ENCODE results near the gene THAP7. TPM values are rescaled to one million over a fixed set of nuclear protein-coding genes. Genes with fewer than 3 reads are reported as not detected.

The THAP7 gene
- total RNA-seq, 1 donor: 40.9 TPM

GRCh38 chr22:20994128-20994901 is 7.6 kb downstream of the THAP7 start:
- no peak for DNase-seq (ENCODE audit: low read depth in 2 of 3, low spot score in 2 of 3)

DNA sequence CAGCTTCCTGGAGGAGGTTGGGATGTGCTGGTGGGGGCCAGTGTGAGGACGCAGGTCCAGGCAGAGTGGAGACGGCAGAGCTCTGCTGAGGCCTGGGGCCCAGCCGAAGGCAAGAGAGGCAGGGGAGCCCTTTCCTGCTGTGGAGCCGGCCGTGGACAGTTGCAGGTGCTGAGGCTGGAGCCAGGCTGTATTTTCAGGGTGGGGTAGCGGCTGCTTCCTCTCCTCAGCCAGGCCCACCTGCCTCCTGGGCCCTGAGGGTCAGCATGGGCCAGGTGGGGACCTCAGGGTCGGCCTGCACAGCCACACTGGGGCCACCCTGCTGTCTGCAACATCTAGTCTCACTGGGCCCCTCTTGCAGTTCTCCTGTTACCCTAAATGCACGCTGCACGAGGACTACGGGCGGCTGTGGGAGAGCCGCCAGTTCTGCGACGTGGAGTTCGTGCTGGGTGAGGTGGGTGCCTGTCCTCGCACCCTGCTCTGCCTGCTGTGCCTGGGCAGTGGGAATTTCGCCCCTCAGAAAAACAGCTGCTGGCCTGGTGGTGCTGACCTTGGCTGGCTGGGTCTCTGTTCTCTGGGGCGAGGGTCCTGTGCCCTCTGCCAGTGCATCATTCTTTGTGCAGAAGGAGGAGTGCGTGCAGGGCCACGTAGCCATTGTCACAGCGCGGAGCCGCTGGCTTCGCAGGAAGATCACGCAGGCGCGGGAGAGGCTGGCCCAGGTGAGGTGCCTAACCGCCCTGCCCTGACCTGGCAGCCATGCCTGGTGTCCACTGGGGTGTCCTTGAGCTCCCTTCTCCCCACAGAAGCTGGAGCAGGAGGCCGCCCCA is 8.4 kb downstream of the THAP7 start:
- DNase-seq (ENCODE audit: low read depth in 2 of 3, low spot score in 2 of 3): no peak

DNA sequence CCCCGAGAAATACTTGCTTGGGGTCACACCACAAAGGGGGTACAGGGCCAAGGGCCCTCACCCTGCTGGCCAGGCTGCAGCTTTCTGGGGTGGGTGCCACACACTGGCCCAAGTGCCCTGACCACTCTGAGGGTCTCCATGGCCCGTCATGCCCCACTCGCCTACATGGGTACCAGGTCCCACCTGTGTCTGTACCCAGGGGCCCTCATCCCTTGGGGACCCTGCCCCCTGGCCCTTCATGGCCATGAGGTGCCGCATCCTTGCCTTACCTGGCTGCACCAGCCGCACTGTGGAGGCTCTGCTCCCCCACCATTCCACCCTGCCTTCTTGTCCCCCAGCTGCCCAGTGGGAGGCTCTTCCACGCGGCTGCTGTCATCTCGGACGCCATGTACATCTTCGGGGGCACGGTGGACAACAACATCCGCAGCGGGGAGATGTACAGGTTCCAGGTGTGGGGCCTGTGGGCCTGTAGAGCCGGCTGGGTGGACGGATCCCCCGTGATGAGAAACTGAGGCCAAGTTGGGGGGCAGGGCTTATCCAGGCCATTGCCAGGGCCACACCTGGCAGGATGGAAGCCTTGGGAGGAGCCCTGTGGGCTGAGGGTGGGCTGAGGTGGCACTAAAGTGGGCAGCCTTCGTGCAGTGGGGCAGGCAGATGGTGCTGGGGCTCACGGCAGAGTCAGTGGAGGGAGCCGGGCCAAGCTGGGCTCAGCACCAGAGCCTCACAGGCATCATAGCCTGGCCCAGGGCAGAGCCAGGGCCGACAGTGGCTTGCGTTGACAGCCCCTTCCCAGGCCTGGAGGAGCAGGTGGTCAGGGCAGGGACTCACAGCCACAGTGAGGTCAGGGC is 9.2 kb downstream of the THAP7 start:
- no peak for DNase-seq (ENCODE audit: low read depth in 2 of 3, low spot score in 2 of 3)

- no peak for DNase-seq (ENCODE audit: low read depth in 2 of 3, low spot score in 2 of 3)
Measured at GRCh38 chr22:20992056-20992442, 9.9 kb downstream of the THAP7 start.

DNA sequence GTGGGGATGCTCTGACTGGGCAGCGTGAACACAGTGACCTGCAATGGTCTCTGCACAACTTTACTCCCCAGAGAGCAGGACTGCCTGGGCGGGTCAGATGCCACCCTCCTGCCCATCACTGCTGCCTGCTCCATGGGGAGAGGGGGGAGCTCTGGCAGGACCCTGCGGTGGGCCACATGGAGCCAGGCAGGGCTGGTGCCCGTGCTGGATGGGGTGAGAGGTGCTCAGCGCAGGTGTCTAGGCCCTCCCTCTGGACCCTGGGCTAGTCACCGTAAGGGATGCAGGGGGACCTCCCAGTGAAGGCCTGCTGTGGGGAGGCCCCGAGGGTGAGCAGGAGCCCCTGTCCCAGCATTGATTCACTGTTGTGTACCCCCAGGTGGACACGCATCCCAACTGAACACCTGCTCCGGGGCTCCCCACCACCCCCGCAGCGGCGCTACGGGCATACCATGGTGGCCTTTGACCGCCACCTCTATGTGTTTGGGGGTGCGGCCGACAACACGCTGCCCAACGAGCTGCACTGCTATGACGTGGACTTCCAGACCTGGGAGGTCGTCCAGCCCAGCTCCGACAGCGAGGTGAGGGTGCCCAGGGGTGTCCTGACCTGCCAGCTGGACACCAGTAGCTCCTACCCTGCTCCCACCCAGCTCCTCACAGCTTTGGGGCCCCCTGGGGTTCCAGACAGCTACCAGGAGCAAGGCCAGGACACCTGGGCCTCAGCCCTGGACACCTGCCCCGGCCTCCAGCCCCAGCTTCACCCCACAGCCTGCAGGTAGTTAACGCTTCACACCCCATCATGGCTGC is 10.5 kb downstream of the THAP7 start:
- no peak for DNase-seq (ENCODE audit: low read depth in 2 of 3, low spot score in 2 of 3)

- no peak for DNase-seq (ENCODE audit: low read depth in 2 of 3, low spot score in 2 of 3)
Measured at GRCh38 chr22:20990184-20991180, 11.4 kb downstream of the THAP7 start.

- no peak for DNase-seq (ENCODE audit: low read depth in 2 of 3, low spot score in 2 of 3)
Measured at GRCh38 chr22:20989323-20990138, 12.4 kb downstream of the THAP7 start.

- no peak for DNase-seq (ENCODE audit: low read depth in 2 of 3, low spot score in 2 of 3)
Measured at GRCh38 chr22:20988573-20989322, 13.2 kb downstream of the THAP7 start.

DNA sequence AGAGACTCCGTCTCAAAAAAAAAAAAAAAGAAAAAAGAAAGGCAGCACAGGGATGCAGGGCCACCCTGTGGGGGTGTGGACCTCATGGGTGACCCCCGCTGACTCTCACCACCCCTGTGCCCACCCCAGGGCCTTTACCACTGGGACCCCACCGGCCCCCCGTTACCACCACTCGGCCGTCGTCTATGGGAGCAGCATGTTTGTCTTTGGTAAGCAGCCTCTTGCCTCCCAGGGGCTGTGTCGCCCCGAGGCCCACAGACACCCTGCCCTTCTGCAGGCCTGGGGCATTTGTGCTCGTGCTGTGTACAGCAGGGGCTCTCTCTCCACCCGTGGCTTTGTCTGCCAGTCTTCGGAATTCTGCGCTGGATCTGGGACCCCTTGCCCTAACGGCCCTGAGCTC is 14.5 kb downstream of the THAP7 start:
- no peak for DNase-seq (ENCODE audit: low read depth in 2 of 3, low spot score in 2 of 3)

DNA sequence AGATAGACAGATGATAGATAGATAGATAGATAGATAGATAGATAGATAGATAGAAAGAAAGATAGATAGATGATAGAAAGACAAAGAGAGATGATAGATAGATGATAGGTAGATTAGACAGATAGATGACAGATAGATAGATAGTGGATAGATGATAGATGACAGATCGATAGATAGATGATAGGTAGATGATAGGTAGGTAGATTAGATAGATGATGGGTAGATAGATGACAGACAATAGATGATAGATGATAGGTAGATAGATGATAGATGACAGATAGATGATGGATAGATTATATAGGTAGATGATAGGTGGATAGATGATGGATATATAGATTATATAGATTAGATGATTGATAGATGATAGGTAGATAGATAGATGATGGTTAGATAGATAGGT is 15.6 kb downstream of the THAP7 start:
- no peak for DNase-seq (ENCODE audit: low read depth in 2 of 3, low spot score in 2 of 3)

DNA sequence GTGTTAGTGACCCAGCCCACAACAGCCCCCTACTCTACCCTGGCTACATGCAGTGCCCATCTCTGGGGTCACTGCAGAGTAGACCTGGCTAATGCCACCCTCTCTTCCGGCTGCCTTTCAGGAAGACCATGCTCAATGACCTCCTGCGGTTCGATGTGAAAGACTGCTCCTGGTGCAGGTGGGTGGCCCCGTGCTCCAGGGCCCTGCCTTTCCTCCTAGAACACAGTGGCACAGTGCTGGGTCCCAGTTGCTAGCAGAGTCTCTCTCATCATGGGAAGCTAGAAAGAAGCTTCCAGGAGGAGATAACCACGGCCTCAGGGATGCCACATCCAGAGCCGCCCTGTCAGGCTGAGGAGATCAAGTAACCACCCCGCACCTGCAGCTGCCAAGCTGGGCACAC is 16.2 kb downstream of the THAP7 start:
- no peak for DNase-seq (ENCODE audit: low read depth in 2 of 3, low spot score in 2 of 3)

DNA sequence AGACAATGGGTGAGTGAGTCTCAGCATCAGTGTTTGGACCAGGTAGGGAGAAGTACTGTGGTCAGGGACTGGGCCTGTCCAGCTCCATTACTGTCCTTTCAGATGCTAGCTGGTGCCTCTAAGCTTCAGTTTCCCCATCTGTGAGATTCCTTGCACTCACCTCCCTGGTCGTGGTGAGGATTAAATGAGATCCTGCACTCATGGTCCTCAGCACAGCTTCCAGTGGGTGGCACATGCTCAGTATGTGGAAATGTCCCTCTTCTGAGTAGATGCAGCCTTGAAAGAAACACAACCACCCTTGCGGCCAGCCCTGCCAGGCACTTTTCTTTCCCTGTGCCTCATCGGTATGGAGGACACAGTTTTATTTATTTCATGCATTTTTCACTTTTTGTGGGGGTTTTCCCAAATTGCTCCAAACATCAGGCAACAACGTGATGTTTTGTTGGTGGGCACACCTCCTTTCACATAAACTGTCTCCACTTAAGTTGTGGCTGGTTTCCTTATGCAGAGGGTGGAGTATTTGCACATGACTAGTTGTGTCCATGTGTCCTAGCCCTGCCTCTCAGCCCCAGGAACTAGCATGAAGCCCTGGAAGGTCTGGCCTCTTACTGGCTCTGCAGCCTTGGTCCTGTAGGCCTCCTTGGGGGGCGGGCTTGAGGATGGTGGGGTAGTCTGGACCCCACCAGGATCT is 18.7 kb downstream of the THAP7 start:
- no peak for DNase-seq (ENCODE audit: low read depth in 2 of 3, low spot score in 2 of 3)

GRCh38 chr22:20982563-20982882 is 19.4 kb downstream of the THAP7 start:
- no peak for DNase-seq (ENCODE audit: low read depth in 2 of 3, low spot score in 2 of 3)

DNA sequence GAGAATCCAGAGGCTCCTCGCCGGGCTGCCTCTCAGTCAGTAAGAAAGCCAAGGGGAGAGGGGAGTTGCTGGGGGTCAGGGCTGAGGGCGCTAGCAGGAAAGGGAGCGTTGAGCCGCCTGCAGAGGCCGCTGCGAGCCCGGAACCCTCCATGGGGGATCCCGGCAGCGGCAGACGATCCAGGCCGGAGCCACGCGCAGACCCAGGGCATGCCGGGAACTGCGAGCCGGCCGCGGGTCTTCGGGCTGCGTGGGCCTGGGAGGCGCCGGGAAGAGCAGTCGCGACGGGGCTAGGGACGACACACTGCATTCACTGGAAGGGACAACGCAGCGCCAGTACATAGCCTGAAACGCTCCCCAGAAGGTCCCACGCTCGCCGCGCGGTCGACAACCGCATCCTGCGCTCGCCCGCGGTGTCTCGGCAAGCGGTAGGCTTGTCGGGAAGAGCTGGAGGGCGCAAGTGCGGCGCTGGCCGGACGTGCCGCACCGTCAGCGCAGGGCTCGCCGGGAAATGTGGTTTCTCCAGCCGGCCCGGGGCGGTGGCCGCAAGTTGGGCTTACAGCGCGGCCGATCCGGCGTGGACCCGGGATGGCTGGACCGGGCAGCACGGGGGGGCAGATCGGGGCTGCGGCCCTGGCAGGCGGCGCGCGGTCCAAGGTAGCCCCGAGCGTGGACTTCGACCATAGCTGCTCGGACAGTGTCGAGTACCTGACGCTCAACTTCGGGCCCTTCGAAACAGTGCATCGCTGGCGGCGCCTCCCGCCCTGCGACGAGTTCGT is 19.9 kb downstream of the THAP7 start, which contains the start of gene LZTR1:
Gene LZTR1, plus strand, starts transcription at position 511 of the 776 bp plus-strand sequence. Its CDS starts 75 bp downstream, at position 586.
- DNase-seq (ENCODE audit: low read depth in 2 of 3, low spot score in 2 of 3): peak; percentile 59 to 73 (median 63)

DNA sequence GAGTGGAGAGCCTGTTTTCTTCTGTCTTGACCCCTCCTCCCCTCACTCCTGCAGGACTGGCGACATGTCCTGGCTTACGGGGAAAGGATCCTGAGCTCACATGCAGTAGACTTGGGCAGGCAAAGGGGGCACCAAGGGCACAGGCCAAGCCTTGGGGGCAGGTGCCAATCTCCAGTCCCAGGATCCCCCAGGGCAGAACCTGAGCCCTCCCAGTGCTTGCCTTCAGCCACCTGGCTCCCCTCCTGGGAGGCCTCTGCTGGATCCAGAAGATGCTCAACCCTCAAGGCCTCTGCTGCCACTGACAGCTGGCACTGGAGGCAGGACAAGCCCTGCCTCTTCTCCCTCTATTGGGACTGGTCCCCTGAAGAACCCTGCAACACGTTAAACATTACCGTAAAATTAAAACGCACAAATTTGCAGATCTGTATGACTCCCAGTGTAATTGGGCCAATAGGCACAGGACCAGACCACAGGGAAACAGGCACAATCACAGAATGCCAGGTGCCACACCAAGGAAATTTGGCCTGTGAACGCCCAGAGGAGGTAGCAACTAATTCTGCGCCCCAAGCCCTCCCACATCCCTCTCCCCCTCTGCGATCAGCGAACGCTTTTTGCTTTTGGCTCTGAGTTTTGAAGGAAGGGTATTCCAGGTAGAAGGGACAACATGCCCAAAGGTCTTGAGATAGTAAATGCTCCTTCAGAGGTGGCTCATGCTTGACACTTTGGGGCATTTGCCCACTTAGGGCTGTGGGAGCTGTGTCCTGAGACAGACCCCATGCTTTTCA is 20.8 kb downstream of the THAP7 start:
- no peak for DNase-seq (ENCODE audit: low read depth in 2 of 3, low spot score in 2 of 3)

Data from hematopoietic multipotent progenitor cell (in vitro differentiated cells).